H9 (cell line): ENCODE data around the gene CNOT4. TPM values are rescaled to one million over a fixed set of nuclear protein-coding genes. Genes with fewer than 3 reads are reported as not detected.

Experiments
- DNase-seq: peaks from one replicate; pipeline ENCODE4 v3.0.0-alpha.2; 2017
- H2AFZ ChIP-seq: one replicate; pipeline ENCODE4 v1.6.1; 2013; ENCODE audit warnings: mild to moderate bottlenecking, low read length, control low read depth, moderate library complexity
- H2AK5ac ChIP-seq: 2 replicates; pipeline ENCODE4 v1.6.1; 2013; ENCODE audit warnings: low read length, control low read depth, mixed read lengths; ENCODE audit not compliant: insufficient read length
- H2BK120ac ChIP-seq: one replicate; pipeline ENCODE4 v1.6.1; 2013; ENCODE audit warnings: low read depth, mild to moderate bottlenecking, low read length, control low read depth, inconsistent platforms; ENCODE audit not compliant: poor library complexity, severe bottlenecking
- H2BK12ac ChIP-seq: 2 replicates; pipeline ENCODE4 v1.6.1; 2013; ENCODE audit warnings: low read length, control low read depth, mixed read lengths, low read depth; ENCODE audit not compliant: insufficient read length
- H2BK15ac ChIP-seq: 2 replicates; pipeline ENCODE4 v1.6.1; 2013; ENCODE audit warnings: low read depth, low read length, control low read depth
- H2BK20ac ChIP-seq: one replicate; pipeline ENCODE4 v1.6.1; 2013; ENCODE audit warnings: low read depth, mild to moderate bottlenecking, low read length, control low read depth, inconsistent platforms; ENCODE audit not compliant: poor library complexity, severe bottlenecking
- H2BK5ac ChIP-seq: 2 replicates; pipeline ENCODE4 v1.6.1; 2013; ENCODE audit warnings: low read length, control low read depth, mixed read lengths; ENCODE audit not compliant: insufficient read length
- H3K14ac ChIP-seq: 2 replicates; pipeline ENCODE4 v1.6.1; 2013; ENCODE audit warnings: low read length, control low read depth; ENCODE audit not compliant: insufficient read depth
- H3K18ac ChIP-seq: 2 replicates; pipeline ENCODE4 v1.6.1; 2013; ENCODE audit warnings: low read depth, mild to moderate bottlenecking, mixed read lengths, low read length, control low read depth; ENCODE audit not compliant: insufficient read length
- H3K23ac ChIP-seq: 2 replicates; pipeline ENCODE4 v1.6.1; 2013; ENCODE audit warnings: low read length, control low read depth, mixed read lengths, low read depth; ENCODE audit not compliant: insufficient read length
- H3K23me2 ChIP-seq: 2 replicates; pipeline ENCODE4 v1.6.1; 2013; ENCODE audit warnings: low read depth, mild to moderate bottlenecking, mixed read lengths, low read length, control low read depth; ENCODE audit not compliant: insufficient read length, poor library complexity, severe bottlenecking
- H3K27ac ChIP-seq: 2 replicates; pipeline ENCODE4 v1.5.1; 2013; ENCODE audit warnings: low read length, control low read depth, mixed read lengths, low read depth; ENCODE audit not compliant: insufficient read length
- H3K27me3 ChIP-seq: 2 replicates; pipeline ENCODE4 v1.6.1; 2013; ENCODE audit warnings: low read length, control low read depth, inconsistent platforms; ENCODE audit not compliant: insufficient read depth
- H3K4ac ChIP-seq: 2 replicates; pipeline ENCODE4 v1.6.1; 2013; ENCODE audit warnings: low read depth, mild to moderate bottlenecking, control low read depth, inconsistent platforms, low read length, moderate library complexity
- H3K4me1 ChIP-seq: 2 replicates; pipeline ENCODE4 v1.6.1; 2013; ENCODE audit warnings: low read length, control low read depth, inconsistent platforms; ENCODE audit not compliant: insufficient read depth
- H3K4me2 ChIP-seq: 2 replicates; pipeline ENCODE4 v1.6.1; 2013; ENCODE audit warnings: low read length, control low read depth, mixed read lengths; ENCODE audit not compliant: insufficient read length, insufficient read depth
- H3K56ac ChIP-seq: 2 replicates; pipeline ENCODE4 v1.6.1; 2013; ENCODE audit warnings: low read depth, mild to moderate bottlenecking, mixed read lengths, low read length, control low read depth; ENCODE audit not compliant: insufficient read length
- H3K79me1 ChIP-seq: 2 replicates; pipeline ENCODE4 v1.6.1; 2013; ENCODE audit warnings: low read depth, mild to moderate bottlenecking, moderate library complexity, low read length, control low read depth, inconsistent platforms; ENCODE audit not compliant: insufficient read depth, poor library complexity, severe bottlenecking
- H3K79me2 ChIP-seq: 2 replicates; pipeline ENCODE4 v1.6.1; 2013; ENCODE audit warnings: low read length, control low read depth, inconsistent platforms; ENCODE audit not compliant: insufficient read depth
- H3K9ac ChIP-seq: 2 replicates; pipeline ENCODE4 v1.6.1; 2013; ENCODE audit warnings: low read length, control low read depth, mixed read lengths; ENCODE audit not compliant: insufficient read length; ENCODE audit errors: extremely low read depth
- H3K9me3 ChIP-seq: one replicate; pipeline ENCODE4 v1.6.1; 2013; ENCODE audit warnings: low read depth, low read length, inconsistent platforms; ENCODE audit not compliant: control insufficient read depth
- H3T11ph ChIP-seq: one replicate; pipeline ENCODE4 v1.6.1; 2013; ENCODE audit warnings: mild to moderate bottlenecking, low read length, control low read depth, inconsistent platforms
- H4K20me1 ChIP-seq: one replicate; pipeline ENCODE4 v1.6.1; 2013; ENCODE audit not compliant: control insufficient read depth, insufficient read length, insufficient read depth
- H4K5ac ChIP-seq: 2 replicates; pipeline ENCODE4 v1.6.1; 2013; ENCODE audit warnings: low read depth, mild to moderate bottlenecking, mixed read lengths, low read length, control low read depth; ENCODE audit not compliant: insufficient read length
- H4K8ac ChIP-seq: replicated peaks from 2 replicates; pipeline ENCODE4 v1.6.1; 2013; ENCODE audit warnings: low read length, control low read depth, mixed read lengths, low read depth; ENCODE audit not compliant: insufficient read length
- H4K91ac ChIP-seq: 2 replicates; pipeline ENCODE4 v1.6.1; 2013; ENCODE audit warnings: low read depth, mild to moderate bottlenecking, moderate library complexity, mixed read lengths, low read length, control low read depth; ENCODE audit not compliant: insufficient read length
- H3K27ac Mint-ChIP-seq, 3 experiments: 2 replicates in 2 of 3; 3 replicates in 1 of 3; pipeline ENCODE4 v1.8.0; 2020 to 2021; ENCODE audit warnings: mixed read lengths in 3 of 3, mild to moderate bottlenecking in 1 of 3, moderate library complexity in 1 of 3
- H3K27me3 Mint-ChIP-seq: 2 replicates; pipeline ENCODE4 v1.8.0; 2021; ENCODE audit warnings: low read depth, mild to moderate bottlenecking, moderate library complexity, mixed read lengths
- H3K36me3 Mint-ChIP-seq, 3 experiments: 2 replicates in 2 of 3; 3 replicates in 1 of 3; pipeline ENCODE4 v1.8.0; 2020 to 2021; ENCODE audit warnings: low read depth in 3 of 3, mixed read lengths in 3 of 3; ENCODE audit not compliant: insufficient read depth in 1 of 3
- H3K4me1 Mint-ChIP-seq, 2 experiments: 2 replicates each; pipeline ENCODE4 v1.8.0; 2020; ENCODE audit warnings: mixed read lengths in 2 of 2
- H3K4me3 Mint-ChIP-seq, 2 experiments: 2 replicates in 1 of 2; 3 replicates in 1 of 2; pipeline ENCODE4 v1.8.0; 2020 to 2021; ENCODE audit warnings: mild to moderate bottlenecking in 2 of 2, mixed read lengths in 2 of 2, moderate library complexity in 1 of 2
- H3K9me3 Mint-ChIP-seq, 2 experiments: 2 replicates in 1 of 2; 3 replicates in 1 of 2; pipeline ENCODE4 v1.8.0; 2020; ENCODE audit warnings: mild to moderate bottlenecking in 2 of 2, mixed read lengths in 2 of 2, moderate library complexity in 1 of 2
- WGBS: extraction: QIAGEN DNeasy Blood & Tissue Kit; methylation state at CpG from one replicate; pipeline ENCODE4 v1.1.7; 2013; ENCODE audit warnings: missing lambda C conversion rate, low lambda C conversion rate, mixed read lengths; ENCODE audit not compliant: insufficient read length; ENCODE audit errors: extremely low coverage; 5-methylcytosine and 5-hydroxymethylcytosine counted together
- total RNA-seq: library from RNA; stranded (reverse); gene quantifications from 2 replicates; pipeline ENCODE4 v1.2.1, GENCODE V29; 2021
- TF ChIP-seq, protein P1 (sequence below): fragments of 200-600 bp; sonication (generic); conservative IDR thresholded peaks from 3 replicates; pipeline ENCODE4 v1.8.0; 2021; ENCODE audit warnings: antibody characterized with exemption, mild to moderate bottlenecking

The CNOT4 gene
- total RNA-seq, 1 experiment from 2014 or later, result 27.4 TPM

DNA sequence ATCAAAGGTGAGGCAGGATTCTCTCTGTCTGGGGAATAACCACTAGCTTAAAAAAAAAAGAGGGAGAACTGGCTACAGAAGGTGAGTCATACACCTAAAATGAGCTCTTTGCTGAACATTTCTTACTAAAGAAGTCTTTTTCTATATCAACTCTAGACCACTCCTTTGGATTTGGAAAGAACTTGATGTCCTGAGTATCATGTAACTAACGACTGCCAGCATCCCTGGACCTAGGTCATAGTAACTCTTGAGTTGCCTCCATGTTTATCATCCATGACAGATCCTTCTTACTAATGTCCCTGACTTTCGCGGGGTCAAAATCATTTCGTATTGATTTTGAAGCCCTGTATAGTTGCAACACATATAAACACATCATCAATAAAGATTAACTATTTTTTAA is 89.1 kb downstream of the CNOT4 start:
- no peak for DNase-seq
- Histone ChIP-seq H3T11ph (no peak overlapping the region), H3K23ac (no peak overlapping the region), H3K4me2 (no peak overlapping the region), H3K14ac (no peak overlapping the region), H3K9me3 (no peaks in the 10 kb centered on the region), H2AK5ac (no peak overlapping the region), H4K5ac (no peak overlapping the region), H2BK120ac (no peak overlapping the region), H4K91ac (no peak overlapping the region), H2AFZ (no peak overlapping the region), H3K4me1 (no peaks in the 10 kb centered on the region), H3K9ac (no peak overlapping the region), H3K4ac (no peak overlapping the region), H3K79me2 (no peaks in the 10 kb centered on the region), H3K23me2 (no peaks in the 10 kb centered on the region), H3K79me1 (peaks cover 5% of the 10 kb centered on the region), H2BK12ac (no peak overlapping the region), H3K27me3 (no peaks in the 10 kb centered on the region), H3K27ac (no peak overlapping the region), H4K20me1 (no peaks in the 10 kb centered on the region), H2BK15ac (no peak overlapping the region), H3K56ac (no peak overlapping the region), H3K18ac (no peak overlapping the region), H4K8ac (no peak overlapping the region), H2BK5ac (no peak overlapping the region), H2BK20ac (no peak overlapping the region)
- Mint-ChIP-seq H3K36me3 (no peaks in the 10 kb centered on the region), H3K9me3 (no peaks in the 10 kb centered on the region), H3K27ac (0 out of 7 replicates have a peak overlapping the region, but pooled peaks of 1 of the 3 experiments have one; percentile 31), H3K4me3 (no peak overlapping the region), H3K27me3 (no peaks in the 10 kb centered on the region), H3K4me1 (peaks cover 12% of the 10 kb centered on the region in 2 experiments)
- TF ChIP-seq, protein P1, sequence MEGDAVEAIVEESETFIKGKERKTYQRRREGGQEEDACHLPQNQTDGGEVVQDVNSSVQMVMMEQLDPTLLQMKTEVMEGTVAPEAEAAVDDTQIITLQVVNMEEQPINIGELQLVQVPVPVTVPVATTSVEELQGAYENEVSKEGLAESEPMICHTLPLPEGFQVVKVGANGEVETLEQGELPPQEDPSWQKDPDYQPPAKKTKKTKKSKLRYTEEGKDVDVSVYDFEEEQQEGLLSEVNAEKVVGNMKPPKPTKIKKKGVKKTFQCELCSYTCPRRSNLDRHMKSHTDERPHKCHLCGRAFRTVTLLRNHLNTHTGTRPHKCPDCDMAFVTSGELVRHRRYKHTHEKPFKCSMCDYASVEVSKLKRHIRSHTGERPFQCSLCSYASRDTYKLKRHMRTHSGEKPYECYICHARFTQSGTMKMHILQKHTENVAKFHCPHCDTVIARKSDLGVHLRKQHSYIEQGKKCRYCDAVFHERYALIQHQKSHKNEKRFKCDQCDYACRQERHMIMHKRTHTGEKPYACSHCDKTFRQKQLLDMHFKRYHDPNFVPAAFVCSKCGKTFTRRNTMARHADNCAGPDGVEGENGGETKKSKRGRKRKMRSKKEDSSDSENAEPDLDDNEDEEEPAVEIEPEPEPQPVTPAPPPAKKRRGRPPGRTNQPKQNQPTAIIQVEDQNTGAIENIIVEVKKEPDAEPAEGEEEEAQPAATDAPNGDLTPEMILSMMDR, result no peak
- no CpG with 5 or more reads among the region's 4 CpGs for WGBS
